22Rv1 (cell line): ENCODE data around the gene FEN1.

Source experiments
- ZFX ChIP-seq: fragments of 450-650 bp; IDR thresholded peaks from 2 replicates; pipeline ENCODE4 v1.6.1; 2017; ENCODE audit warnings: antibody characterized with exemption, borderline replicate concordance
- TF ChIP-seq, protein P1 (sequence below): fragments of 450-650 bp; IDR thresholded peaks from 2 replicates; pipeline ENCODE4 v1.5.1; 2017; ENCODE audit warnings: mild to moderate bottlenecking

DNA sequence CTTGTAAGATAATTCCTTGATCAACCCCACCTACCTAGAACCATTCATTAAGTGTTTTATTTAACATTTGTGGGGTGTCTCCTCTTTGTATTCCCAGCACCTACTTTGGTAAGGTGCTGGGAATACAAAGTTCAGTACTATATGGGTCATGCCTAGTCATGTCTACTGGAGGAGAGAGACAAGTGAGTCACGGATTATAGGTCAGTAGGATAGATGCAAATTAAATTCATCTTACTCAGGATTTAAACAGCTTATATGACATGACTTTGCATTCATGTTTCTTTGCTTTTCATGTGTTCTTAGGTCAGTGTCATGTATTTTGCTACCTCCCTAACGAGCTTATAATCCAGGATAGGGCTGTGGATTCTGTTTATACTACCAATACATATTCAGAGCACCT lies 27.5 kb downstream of the FEN1 start:
- TF ChIP-seq, protein P1, sequence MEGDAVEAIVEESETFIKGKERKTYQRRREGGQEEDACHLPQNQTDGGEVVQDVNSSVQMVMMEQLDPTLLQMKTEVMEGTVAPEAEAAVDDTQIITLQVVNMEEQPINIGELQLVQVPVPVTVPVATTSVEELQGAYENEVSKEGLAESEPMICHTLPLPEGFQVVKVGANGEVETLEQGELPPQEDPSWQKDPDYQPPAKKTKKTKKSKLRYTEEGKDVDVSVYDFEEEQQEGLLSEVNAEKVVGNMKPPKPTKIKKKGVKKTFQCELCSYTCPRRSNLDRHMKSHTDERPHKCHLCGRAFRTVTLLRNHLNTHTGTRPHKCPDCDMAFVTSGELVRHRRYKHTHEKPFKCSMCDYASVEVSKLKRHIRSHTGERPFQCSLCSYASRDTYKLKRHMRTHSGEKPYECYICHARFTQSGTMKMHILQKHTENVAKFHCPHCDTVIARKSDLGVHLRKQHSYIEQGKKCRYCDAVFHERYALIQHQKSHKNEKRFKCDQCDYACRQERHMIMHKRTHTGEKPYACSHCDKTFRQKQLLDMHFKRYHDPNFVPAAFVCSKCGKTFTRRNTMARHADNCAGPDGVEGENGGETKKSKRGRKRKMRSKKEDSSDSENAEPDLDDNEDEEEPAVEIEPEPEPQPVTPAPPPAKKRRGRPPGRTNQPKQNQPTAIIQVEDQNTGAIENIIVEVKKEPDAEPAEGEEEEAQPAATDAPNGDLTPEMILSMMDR, result no peak
- TF ChIP-seq ZFX, result no peak
